Osteocyte (in vitro differentiated cells): Measurements from ENCODE around the gene KSR2. TPM values are rescaled to one million over a fixed set of nuclear protein-coding genes. Genes with fewer than 3 reads are reported as not detected.

ENCODE experiments used
- DNase-seq: peaks from one replicate; pipeline ENCODE4 v3.0.0; 2021; ENCODE audit warnings: mixed read lengths; ENCODE audit not compliant: unreplicated experiment; ENCODE audit errors: extremely low spot score
- H3K27ac Mint-ChIP-seq: one replicate; pipeline ENCODE4 v1.8.0; 2021; ENCODE audit warnings: mild to moderate bottlenecking, mixed read lengths; ENCODE audit not compliant: unreplicated experiment
- H3K27me3 Mint-ChIP-seq: one replicate; pipeline ENCODE4 v1.8.0; 2021; ENCODE audit warnings: mixed read lengths; ENCODE audit not compliant: unreplicated experiment
- H3K36me3 Mint-ChIP-seq: one replicate; pipeline ENCODE4 v1.8.0; 2021; ENCODE audit warnings: mixed read lengths; ENCODE audit not compliant: unreplicated experiment
- H3K4me1 Mint-ChIP-seq: one replicate; pipeline ENCODE4 v1.8.0; 2021; ENCODE audit warnings: mixed read lengths; ENCODE audit not compliant: unreplicated experiment
- H3K4me3 Mint-ChIP-seq: one replicate; pipeline ENCODE4 v1.8.0; 2021; ENCODE audit warnings: mild to moderate bottlenecking, moderate library complexity, mixed read lengths; ENCODE audit not compliant: unreplicated experiment
- H3K9me3 Mint-ChIP-seq: one replicate; pipeline ENCODE4 v1.8.0; 2021; ENCODE audit warnings: mixed read lengths; ENCODE audit not compliant: unreplicated experiment
- total RNA-seq: library from RNA; stranded (reverse); gene quantifications from 2 replicates; pipeline ENCODE4 v1.2.1, GENCODE V29; 2021
- TF ChIP-seq, protein P1 (sequence below): fragments of 200-600 bp; sonication (generic); IDR thresholded peaks from 2 replicates; pipeline ENCODE4 v1.5.0; 2021; ENCODE audit warnings: antibody characterized with exemption, mild to moderate bottlenecking, moderate library complexity

The KSR2 gene
- total RNA-seq, 1 donor from 2014 or later = not detected

DNA sequence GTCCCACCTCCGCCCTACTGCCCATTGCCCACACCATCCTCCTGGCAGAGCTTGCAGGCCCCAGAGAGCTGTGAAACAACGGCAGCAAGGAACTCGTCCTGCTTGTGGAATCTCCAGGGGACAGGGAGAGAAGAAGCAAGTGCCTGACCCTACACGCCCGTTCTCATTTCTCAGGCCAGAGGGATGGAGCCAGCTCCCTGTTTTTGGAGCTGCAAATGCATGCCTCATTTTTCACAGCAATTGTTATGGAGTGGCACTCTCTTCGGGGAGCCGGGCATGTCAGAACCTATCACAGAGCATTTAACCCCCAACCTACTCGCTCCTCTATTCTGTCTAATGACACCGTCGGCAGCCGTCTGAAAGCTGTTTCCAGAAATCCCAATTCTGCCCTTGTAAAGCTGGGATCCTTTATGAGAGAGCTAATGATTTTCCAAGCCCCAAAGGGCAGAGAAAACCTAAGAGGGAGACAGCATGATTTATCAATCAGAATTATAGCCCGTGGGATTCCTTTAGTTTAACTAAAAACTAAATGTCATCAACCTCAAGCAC is 385.0 kb downstream of the KSR2 start:
- H3K36me3 Mint-ChIP-seq = no peaks in the 10 kb centered on the region
- DNase-seq = no peak
- TF ChIP-seq, protein P1, sequence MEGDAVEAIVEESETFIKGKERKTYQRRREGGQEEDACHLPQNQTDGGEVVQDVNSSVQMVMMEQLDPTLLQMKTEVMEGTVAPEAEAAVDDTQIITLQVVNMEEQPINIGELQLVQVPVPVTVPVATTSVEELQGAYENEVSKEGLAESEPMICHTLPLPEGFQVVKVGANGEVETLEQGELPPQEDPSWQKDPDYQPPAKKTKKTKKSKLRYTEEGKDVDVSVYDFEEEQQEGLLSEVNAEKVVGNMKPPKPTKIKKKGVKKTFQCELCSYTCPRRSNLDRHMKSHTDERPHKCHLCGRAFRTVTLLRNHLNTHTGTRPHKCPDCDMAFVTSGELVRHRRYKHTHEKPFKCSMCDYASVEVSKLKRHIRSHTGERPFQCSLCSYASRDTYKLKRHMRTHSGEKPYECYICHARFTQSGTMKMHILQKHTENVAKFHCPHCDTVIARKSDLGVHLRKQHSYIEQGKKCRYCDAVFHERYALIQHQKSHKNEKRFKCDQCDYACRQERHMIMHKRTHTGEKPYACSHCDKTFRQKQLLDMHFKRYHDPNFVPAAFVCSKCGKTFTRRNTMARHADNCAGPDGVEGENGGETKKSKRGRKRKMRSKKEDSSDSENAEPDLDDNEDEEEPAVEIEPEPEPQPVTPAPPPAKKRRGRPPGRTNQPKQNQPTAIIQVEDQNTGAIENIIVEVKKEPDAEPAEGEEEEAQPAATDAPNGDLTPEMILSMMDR = no peak
- H3K27me3 Mint-ChIP-seq = peaks cover 28% of the 10 kb centered on the region
- no peaks in the 10 kb centered on the region for H3K9me3 Mint-ChIP-seq
- H3K27ac Mint-ChIP-seq = no peak overlapping the region
- peaks cover 9% of the 10 kb centered on the region for H3K4me1 Mint-ChIP-seq
- peak overlapping the region; percentile 42 for H3K4me3 Mint-ChIP-seq

DNA sequence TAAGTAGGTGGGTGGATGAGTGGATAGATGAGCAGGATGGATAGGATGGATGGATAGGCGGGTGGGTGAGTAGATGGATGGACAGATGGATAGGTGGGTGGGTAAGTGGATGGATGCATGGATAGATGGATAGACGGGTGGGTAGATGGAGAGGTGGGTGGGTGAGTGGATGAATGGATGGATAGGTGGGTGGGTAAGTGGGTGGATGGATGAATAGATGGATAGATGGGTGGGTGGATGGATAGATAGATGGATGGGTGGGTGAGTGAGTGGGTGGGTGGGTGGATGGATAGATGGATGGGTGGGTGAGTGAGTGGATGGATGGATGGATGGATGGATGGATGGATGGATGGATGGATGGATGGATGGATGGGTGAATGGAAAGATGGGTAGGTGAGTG is 385.7 kb downstream of the KSR2 start:
- H3K4me1 Mint-ChIP-seq = peaks cover 9% of the 10 kb centered on the region
- no peak for DNase-seq
- TF ChIP-seq, protein P1 = no peak
- H3K4me3 Mint-ChIP-seq = no peak overlapping the region
- H3K27me3 Mint-ChIP-seq = peaks cover 28% of the 10 kb centered on the region
- no peaks in the 10 kb centered on the region for H3K36me3 Mint-ChIP-seq
- H3K9me3 Mint-ChIP-seq = no peaks in the 10 kb centered on the region
- H3K27ac Mint-ChIP-seq = no peak overlapping the region

DNA sequence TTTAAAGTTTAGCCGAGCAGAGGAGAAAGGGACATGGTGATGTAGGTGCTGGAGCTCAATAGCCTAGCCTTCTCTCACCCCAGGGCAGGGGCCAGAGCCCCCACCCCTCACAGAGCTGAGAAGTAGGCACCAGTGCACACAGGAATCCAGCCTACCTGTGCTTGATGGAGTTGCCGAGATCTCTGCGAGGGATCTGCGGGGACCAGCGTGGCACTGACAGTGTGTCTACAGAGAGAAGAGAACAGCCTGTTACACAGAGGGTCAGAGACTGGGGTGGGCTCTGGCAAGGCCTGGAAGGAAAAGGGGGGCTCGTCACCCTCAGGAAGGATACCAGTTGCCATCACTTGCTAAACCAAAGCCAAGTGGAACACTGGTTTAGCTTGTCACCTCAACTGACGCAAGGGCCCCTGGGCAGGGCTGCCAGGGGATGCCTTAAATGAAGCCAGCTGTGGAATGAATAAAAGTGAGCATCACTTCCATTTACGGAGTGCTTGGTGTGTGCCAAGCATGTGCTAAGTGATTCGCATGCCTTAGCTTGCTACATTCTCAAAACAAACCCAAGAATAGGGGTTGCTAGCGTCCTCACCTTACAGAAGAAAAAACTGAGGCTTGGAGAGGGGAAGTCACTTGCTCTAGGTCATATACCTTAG is 386.5 kb downstream of the KSR2 start:
- TF ChIP-seq, protein P1 = no peak
- Mint-ChIP-seq H3K4me1 (peaks cover 9% of the 10 kb centered on the region), H3K36me3 (no peaks in the 10 kb centered on the region), H3K9me3 (no peaks in the 10 kb centered on the region), H3K27ac (no peak overlapping the region), H3K27me3 (peaks cover 28% of the 10 kb centered on the region), H3K4me3 (no peak overlapping the region)
- DNase-seq = no peak

DNA sequence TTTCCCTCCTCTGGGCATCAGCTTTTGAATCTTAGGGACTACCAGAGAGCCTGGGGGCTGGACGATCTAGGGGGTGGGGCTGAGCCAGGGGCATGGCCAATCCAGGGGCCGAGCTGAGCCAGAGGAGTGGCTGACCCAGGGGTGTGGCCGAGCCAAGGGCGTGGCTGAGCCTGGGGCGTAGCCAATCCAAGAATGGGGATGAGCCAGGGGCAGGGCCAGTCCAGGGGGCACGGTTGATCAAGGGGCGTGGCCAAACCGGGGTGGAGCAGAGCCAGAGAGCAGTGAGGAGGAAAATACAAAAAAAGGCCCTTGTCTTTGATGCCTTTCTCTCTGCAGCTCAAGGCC is 388.1 kb downstream of the KSR2 start:
- H3K4me1 Mint-ChIP-seq = peaks cover 9% of the 10 kb centered on the region

DNA sequence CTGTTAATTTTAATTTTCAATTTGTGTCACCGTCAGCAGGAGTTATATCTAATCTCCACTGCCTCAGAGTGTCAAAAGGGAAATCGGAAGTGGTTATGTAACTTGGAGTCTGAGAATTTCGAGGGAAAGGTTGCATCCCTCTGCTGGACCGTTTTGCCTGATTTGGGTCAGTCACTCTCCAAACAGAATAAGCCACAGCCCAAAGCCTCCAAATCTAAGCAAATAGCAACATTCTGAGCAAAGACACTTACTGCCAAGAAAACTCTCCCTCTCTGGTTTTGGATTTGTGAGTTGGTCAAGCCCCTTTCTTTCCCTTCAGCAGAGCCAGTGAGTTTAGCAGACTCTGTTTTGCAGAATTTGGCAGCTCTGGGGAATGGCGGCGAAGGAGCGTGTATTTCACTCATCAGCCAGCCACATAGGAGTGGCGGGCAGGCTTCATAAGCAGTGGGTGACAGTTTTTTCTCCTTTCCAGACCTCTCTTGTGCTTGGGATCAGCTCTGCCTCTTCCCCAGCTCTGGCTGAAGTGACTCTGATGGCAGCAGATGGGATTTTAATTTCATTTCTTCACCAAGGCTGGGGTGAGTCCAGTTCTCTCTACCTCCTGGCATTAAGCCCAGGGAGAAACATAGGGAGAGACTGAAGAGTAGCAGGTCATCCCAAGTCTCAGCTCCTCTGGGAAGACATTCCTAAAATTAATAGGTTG is 388.6 kb downstream of the KSR2 start:
- Mint-ChIP-seq H3K4me1 (peaks cover 9% of the 10 kb centered on the region), H3K27me3 (peaks cover 22% of the 10 kb centered on the region), H3K36me3 (no peaks in the 10 kb centered on the region), H3K4me3 (no peak overlapping the region), H3K27ac (no peak overlapping the region), H3K9me3 (no peaks in the 10 kb centered on the region)
- no peak for DNase-seq
- TF ChIP-seq, protein P1 = no peak

More for the DNA sequence above, 388.1 kb downstream of the KSR2 start:
- Mint-ChIP-seq H3K36me3 (no peaks in the 10 kb centered on the region), H3K27me3 (peaks cover 24% of the 10 kb centered on the region), H3K4me3 (no peak overlapping the region), H3K9me3 (no peaks in the 10 kb centered on the region), H3K27ac (no peak overlapping the region)
- TF ChIP-seq, protein P1 = no peak
- DNase-seq = no peak
